Measurements from ENCODE around the gene SMOC1. TPM values are rescaled to one million over a fixed set of nuclear protein-coding genes. Genes with fewer than 3 reads are reported as not detected.

Gene SMOC1
- total RNA-seq, 3 donors from 2014 or later: 1.2 to 2.0 (median 1.7) TPM

GRCh38 chr14:70052990-70053389, 173.8 kb downstream of the SMOC1 start:
- Histone ChIP-seq H3K4me1 (ENCODE audit: low read depth) (no peaks in the 10 kb centered on the region), H3K4me3 (no peak overlapping the region), H3K9me3 (no peaks in the 10 kb centered on the region), H3K36me3 (ENCODE audit: low read depth) (no peaks in the 10 kb centered on the region)
- ATAC-seq (no peak), DNase-seq (peak in 1 of 3 donors; percentile 53)
- TF ChIP-seq, protein P1, sequence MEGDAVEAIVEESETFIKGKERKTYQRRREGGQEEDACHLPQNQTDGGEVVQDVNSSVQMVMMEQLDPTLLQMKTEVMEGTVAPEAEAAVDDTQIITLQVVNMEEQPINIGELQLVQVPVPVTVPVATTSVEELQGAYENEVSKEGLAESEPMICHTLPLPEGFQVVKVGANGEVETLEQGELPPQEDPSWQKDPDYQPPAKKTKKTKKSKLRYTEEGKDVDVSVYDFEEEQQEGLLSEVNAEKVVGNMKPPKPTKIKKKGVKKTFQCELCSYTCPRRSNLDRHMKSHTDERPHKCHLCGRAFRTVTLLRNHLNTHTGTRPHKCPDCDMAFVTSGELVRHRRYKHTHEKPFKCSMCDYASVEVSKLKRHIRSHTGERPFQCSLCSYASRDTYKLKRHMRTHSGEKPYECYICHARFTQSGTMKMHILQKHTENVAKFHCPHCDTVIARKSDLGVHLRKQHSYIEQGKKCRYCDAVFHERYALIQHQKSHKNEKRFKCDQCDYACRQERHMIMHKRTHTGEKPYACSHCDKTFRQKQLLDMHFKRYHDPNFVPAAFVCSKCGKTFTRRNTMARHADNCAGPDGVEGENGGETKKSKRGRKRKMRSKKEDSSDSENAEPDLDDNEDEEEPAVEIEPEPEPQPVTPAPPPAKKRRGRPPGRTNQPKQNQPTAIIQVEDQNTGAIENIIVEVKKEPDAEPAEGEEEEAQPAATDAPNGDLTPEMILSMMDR (IDR thresholded peaks at IDR 0.05): no peak
- intact Hi-C loops (cut with DNase I, micrococcal nuclease): no loop called here

GRCh38 chr14:70057519-70058136, 178.4 kb downstream of the SMOC1 start:
- TF ChIP-seq, protein P1 (IDR thresholded peaks at IDR 0.05): no peak
- no peaks in the 10 kb centered on the region for H3K9me3 ChIP-seq
- no peak overlapping the region for H3K4me3 ChIP-seq
- H3K4me1 ChIP-seq (ENCODE audit: low read depth): no peaks in the 10 kb centered on the region
- no peaks in the 10 kb centered on the region for H3K36me3 ChIP-seq (ENCODE audit: low read depth)
- DNase-seq: no peak
- no peak for ATAC-seq
- intact Hi-C loops (cut with DNase I, micrococcal nuclease): no loop called here

DNA sequence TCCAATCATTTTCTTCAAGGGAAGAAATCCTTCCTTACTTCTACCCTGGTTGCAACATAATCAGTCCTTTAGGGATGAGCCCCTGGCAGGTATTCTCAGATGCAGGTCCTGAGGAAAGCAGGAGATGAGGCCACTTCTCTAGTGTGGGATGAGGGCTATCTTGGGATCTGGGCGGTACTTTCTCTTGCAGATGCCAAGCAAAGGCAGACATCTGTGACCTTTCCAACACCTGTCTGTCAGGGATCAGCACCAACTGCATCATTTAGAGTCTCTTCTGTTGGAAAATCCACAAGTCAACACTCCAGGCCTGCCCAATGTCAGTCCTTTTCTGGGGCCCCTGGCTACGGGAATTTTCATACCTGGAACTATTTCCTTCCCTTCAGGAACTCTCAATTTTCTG, 180.3 kb downstream of the SMOC1 start:
- DNase-seq: no peak
- Histone ChIP-seq H3K36me3 (ENCODE audit: low read depth) (no peaks in the 10 kb centered on the region), H3K4me3 (no peak overlapping the region), H3K9me3 (no peaks in the 10 kb centered on the region), H3K4me1 (ENCODE audit: low read depth) (no peaks in the 10 kb centered on the region)
- ATAC-seq: no peak
- TF ChIP-seq, protein P1 (IDR thresholded peaks at IDR 0.05): no peak
- intact Hi-C loops (cut with DNase I, micrococcal nuclease): no loop called here

DNA sequence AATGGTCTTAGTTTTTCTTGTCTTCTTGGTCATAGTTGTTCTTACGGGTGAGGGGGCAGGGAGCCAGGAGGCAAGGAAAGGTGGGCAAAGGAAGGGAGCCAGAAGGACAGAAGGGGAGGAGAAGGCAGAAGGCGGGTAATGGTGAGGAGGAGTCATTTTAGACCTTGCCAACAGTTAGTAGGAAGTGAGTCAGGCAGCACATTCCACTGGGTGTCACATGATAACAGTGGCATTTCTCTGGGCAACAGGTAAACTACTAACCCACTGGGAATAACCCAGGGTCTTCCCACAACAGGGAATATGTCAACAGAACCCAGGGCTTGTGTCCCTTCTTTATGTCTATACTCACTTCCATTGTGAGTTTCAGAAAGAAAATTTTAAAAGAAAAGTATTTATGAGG, 181.9 kb downstream of the SMOC1 start:
- Histone ChIP-seq H3K4me3 (no peak overlapping the region), H3K4me1 (ENCODE audit: low read depth) (no peaks in the 10 kb centered on the region), H3K36me3 (ENCODE audit: low read depth) (no peaks in the 10 kb centered on the region), H3K9me3 (no peaks in the 10 kb centered on the region)
- intact Hi-C loops (cut with DNase I, micrococcal nuclease): no loop called here
- DNase-seq: no peak
- ATAC-seq: no peak
- TF ChIP-seq, protein P1 (IDR thresholded peaks at IDR 0.05): no peak

- ATAC-seq (peak; percentile 39), DNase-seq (no peak)
- Histone ChIP-seq H3K4me3 (no peak overlapping the region), H3K36me3 (ENCODE audit: low read depth) (no peaks in the 10 kb centered on the region), H3K4me1 (ENCODE audit: low read depth) (no peaks in the 10 kb centered on the region), H3K9me3 (no peaks in the 10 kb centered on the region)
- intact Hi-C loops (cut with DNase I, micrococcal nuclease): no loop called here
- TF ChIP-seq, protein P1 (IDR thresholded peaks at IDR 0.05): no peak
Measured at GRCh38 chr14:70064136-70064865, 185.1 kb downstream of the SMOC1 start.

Measured in mucosa of descending colon (tissue), 3 donors.